Right lobe of liver (tissue), 6 donors: ENCODE results near the gene CLNK. TPM values are rescaled to one million over a fixed set of nuclear protein-coding genes. Genes with fewer than 3 reads are reported as not detected.
A peak's percentile ranks its signal among the peaks of the same experiment; 100 is the strongest.

Experiments
- ATAC-seq, 4 donors: fragments of 200-7000 bp; cut with Tn5 transposase; one replicate each; pipeline ENCODE4 v1.9.1; 2020; ENCODE audit warnings: mild to moderate bottlenecking in 4 of 4, moderate library complexity in 4 of 4
- DNase-seq, 3 donors: peaks; one replicate each; pipeline ENCODE4 v3.0.0-alpha.2; 2020
- H3K27ac ChIP-seq, 3 donors: fragments of 200-600 bp; one replicate each; pipeline ENCODE4 v1.8.0; 2022
- H3K27me3 ChIP-seq, 2 donors: fragments of 200-600 bp; one replicate each; pipeline ENCODE4 v1.8.0; 2022
- H3K36me3 ChIP-seq, 4 donors: fragments of 200-600 bp; sonication (generic) in 1 of 4; one replicate each; pipeline versions ENCODE4 v1.5.1 to v1.8.0; 2017 to 2022; ENCODE audit warnings: control low read depth in 1 of 4
- H3K4me1 ChIP-seq, 4 donors: fragments of 200-600 bp; sonication (generic) in 1 of 4; one replicate each; pipeline versions ENCODE4 v1.5.1 to v1.8.0; 2017 to 2022; ENCODE audit warnings: control low read depth in 1 of 4
- H3K4me3 ChIP-seq, 3 donors: fragments of 200-600 bp; one replicate each; pipeline ENCODE4 v1.8.0; 2022
- H3K9me3 ChIP-seq, 4 donors: fragments of 200-600 bp; sonication (generic) in 1 of 4; one replicate each; pipeline versions ENCODE4 v1.5.1 to v1.8.0; 2017 to 2022; ENCODE audit warnings: control low read depth in 1 of 4
- POLR2A ChIP-seq: fragments of 450-650 bp; IDR thresholded peaks from one replicate; pipeline ENCODE4 v1.6.1; 2017; ENCODE audit warnings: antibody characterized with exemption, mild to moderate bottlenecking
- WGBS: methylation state at CpG from one replicate; pipeline ENCODE4 v1.1.6; 2018; ENCODE audit warnings: low coverage, low lambda C conversion rate; ENCODE audit not compliant: insufficient coverage; ENCODE audit errors: missing lambda C conversion rate; 5-methylcytosine and 5-hydroxymethylcytosine counted together
- intact Hi-C, 2 donors: fragments of 100-400 bp; cut with DNase I; formaldehyde crosslinking; loops; one replicate each; pipeline versions ENCODE4 v1.11.2 to v1.14.1; 2022
- total RNA-seq, 6 experiments: library from RNA; depleted of rRNA in 2 of 6; stranded (reverse); fragments of >200 nt in 2 of 6; fragmentation: NEBNext Ultra II Directional in 3 of 6; extraction: Animal tissue kit (Norgen Biotek cat#: 25700) in 3 of 6; gene quantifications; one replicate each; pipeline versions ENCODE4 v1.1.0 to v1.2.4, GENCODE V29; 2016 to 2023
- TF ChIP-seq, protein P1 (sequence below), 4 donors: fragments of 200-600 bp in 3 of 4; fragments of 450-650 bp in 1 of 4; IDR thresholded peaks; one replicate each; pipeline versions ENCODE4 v1.5.1 to v1.8.0; 2016 to 2022; ENCODE audit warnings: antibody characterized with exemption in 4 of 4, mild to moderate bottlenecking in 2 of 4
- donor health status: DM: no; HTN: yes; CAD: no.
- donor health status: DM: no; HTN: no; CAD: no.
- donor health status: DM: no; HTN: no; CAD: no.
- donor health status: DM: no; HTN: yes; CAD: no.
- donor health status: DM: no; HTN: yes; CAD: no.

Gene CLNK
- total RNA-seq, 6 experiments from 2014 or later: not detected

DNA sequence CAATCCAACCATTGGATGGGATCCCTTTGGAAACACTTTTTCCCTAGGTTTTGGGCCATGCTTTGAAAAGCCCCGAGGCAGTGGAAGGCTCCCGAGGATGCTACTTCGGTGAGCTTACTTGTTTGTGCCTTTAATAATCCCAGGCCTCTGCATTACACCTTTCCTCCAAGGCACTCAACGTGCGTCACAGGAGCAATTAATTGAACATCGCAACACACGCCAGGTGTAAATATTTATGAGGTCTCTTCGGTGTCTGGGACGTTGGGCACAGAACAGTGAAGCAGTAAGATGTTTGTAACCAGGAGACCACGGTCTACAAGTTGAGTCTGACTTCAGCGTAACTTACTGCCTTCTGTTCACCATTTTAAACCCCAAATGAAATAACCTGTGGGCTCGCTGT, 97.3 kb downstream of the CLNK start:
- Histone ChIP-seq H3K27ac (no peak overlapping the region), H3K4me3 (no peak overlapping the region), H3K36me3 (no peaks in the 10 kb centered on the region), H3K9me3 (no peaks in the 10 kb centered on the region), H3K27me3 (no peaks in the 10 kb centered on the region), H3K4me1 (no peaks in the 10 kb centered on the region)
- intact Hi-C loops: no loop called here
- ATAC-seq (no peak), DNase-seq (no peak)
- no peak for TF ChIP-seq POLR2A
- TF ChIP-seq, protein P1, sequence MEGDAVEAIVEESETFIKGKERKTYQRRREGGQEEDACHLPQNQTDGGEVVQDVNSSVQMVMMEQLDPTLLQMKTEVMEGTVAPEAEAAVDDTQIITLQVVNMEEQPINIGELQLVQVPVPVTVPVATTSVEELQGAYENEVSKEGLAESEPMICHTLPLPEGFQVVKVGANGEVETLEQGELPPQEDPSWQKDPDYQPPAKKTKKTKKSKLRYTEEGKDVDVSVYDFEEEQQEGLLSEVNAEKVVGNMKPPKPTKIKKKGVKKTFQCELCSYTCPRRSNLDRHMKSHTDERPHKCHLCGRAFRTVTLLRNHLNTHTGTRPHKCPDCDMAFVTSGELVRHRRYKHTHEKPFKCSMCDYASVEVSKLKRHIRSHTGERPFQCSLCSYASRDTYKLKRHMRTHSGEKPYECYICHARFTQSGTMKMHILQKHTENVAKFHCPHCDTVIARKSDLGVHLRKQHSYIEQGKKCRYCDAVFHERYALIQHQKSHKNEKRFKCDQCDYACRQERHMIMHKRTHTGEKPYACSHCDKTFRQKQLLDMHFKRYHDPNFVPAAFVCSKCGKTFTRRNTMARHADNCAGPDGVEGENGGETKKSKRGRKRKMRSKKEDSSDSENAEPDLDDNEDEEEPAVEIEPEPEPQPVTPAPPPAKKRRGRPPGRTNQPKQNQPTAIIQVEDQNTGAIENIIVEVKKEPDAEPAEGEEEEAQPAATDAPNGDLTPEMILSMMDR (IDR thresholded peaks at IDR 0.05): no peak
- 63% methylated on average over 5 of the region's 12 CpGs for WGBS

DNA sequence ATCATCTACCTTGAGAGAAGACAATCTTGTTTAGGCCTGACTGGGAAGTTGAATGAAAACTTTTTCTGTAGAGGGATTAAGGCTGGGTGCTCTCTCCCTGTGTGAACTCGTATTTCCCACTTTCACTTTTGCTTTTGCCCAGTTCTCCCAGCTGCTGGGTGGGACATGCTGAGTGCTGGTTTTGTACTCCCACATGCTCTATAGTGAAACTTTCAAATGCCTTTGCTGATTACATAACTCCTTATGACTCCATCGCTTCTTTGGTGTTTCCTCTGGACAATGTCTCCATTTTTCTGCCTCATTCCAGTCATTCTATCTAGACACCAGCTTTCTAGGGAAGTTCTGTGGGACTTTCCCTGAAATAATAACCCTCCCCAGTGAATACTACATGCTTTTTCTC, 100.5 kb downstream of the CLNK start:
- DNase-seq: peak in 1 of 3 donors; percentile 22
- intact Hi-C loops: no loop called here
- Histone ChIP-seq H3K27me3 (no peaks in the 10 kb centered on the region), H3K27ac (no peak overlapping the region), H3K36me3 (no peaks in the 10 kb centered on the region), H3K4me3 (peak overlapping the region in 2 of 3 donors; percentile 18 to 34), H3K4me1 (no peaks in the 10 kb centered on the region), H3K9me3 (no peaks in the 10 kb centered on the region)
- no peak for TF ChIP-seq POLR2A
- TF ChIP-seq, protein P1 (IDR thresholded peaks at IDR 0.05): no peak
- ATAC-seq: peak; percentile 83 to 97 (median 92)
- 4% methylated on average over 2 of the region's 2 CpGs for WGBS

DNA sequence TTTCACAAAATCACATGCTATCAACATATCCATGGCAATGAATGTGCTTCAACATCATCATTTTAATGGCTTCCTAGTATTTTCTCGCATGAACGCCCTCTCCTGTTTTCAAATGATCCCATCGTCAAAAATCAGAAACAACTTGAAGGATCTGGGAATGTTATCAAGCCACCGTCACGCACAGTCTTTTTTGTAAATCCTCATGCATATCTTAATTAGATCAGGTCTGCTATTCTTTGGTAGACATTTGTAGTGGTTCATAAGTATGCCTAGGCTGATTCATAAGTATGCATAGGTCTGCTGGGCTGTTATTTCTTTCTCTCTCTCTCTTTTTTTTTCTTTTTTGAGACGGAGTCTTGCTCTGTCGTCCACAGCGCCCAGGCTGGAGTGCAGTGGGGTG, 101.6 kb downstream of the CLNK start:
- Histone ChIP-seq H3K27me3 (no peaks in the 10 kb centered on the region), H3K36me3 (no peaks in the 10 kb centered on the region), H3K27ac (no peak overlapping the region), H3K9me3 (no peaks in the 10 kb centered on the region), H3K4me1 (no peaks in the 10 kb centered on the region), H3K4me3 (no peak overlapping the region)
- TF ChIP-seq, protein P1 (IDR thresholded peaks at IDR 0.05): no peak
- intact Hi-C loops: no loop called here
- ATAC-seq (no peak), DNase-seq (no peak)
- 89% methylated on average over 8 of the region's 8 CpGs for WGBS

DNA sequence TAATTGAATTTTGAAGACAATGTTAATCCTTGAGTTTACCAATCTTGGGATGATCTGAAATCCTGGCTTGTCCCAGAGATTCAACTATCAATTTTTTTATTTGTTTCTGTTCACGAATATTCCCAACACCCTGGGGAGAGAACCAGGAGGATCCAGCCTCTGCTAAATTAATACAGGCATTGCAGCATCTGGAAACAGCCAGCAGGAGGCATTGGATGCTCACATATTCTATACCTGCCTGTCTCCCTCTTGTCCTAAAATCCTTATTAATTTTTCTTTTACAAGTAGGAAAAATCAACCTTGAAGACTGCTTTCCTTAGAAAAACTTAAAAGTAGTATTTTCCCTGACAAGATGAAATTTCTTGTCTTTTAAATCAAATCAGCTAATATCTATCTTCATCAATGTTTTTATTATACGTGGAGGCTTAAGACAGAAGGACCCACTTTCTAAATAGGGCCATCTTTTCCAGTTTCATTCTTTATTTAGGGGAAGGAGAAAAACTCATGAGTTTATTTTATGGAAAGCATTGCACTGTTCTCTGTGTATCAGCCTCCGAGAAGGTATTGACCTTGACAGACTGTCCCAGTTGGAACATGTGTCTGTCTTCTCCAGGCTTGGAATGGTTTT, 102.4 kb downstream of the CLNK start:
- Histone ChIP-seq H3K36me3 (no peaks in the 10 kb centered on the region), H3K27me3 (no peaks in the 10 kb centered on the region), H3K27ac (no peak overlapping the region), H3K9me3 (no peaks in the 10 kb centered on the region), H3K4me3 (no peak overlapping the region), H3K4me1 (no peaks in the 10 kb centered on the region)
- WGBS: 34% methylated on average over 3 of the region's 3 CpGs
- DNase-seq (no peak), ATAC-seq (peak; percentile 71 to 80 (median 75))
- intact Hi-C loops: no loop called here
- TF ChIP-seq, protein P1 (IDR thresholded peaks at IDR 0.05): peak; percentile 62 to 82 (median 72)
- TF ChIP-seq POLR2A: no peak
